ENCODE results near the gene ZNF444. TPM values are rescaled to one million over a fixed set of nuclear protein-coding genes. Genes with fewer than 3 reads are reported as not detected.
"Not testable (repeated sequence)": the region's sequence is repeated elsewhere in the genome, so short reads cannot be mapped to it uniquely, and the experiment has no call there.

ZNF444 gene
- polyA plus RNA-seq, 12 donors: 11.5 to 27.0 (median 14.4) TPM; not detected in 1

- not testable (repeated sequence) for DNase-seq
Measured at GRCh38 chr19:56105831-56106396, 35.2 kb upstream of the ZNF444 start.

GRCh38 chr19:56106397-56106849 is 34.7 kb upstream of the ZNF444 start:
- DNase-seq: no peak

- no peak for DNase-seq
Measured at GRCh38 chr19:56106993-56107392, 34.1 kb upstream of the ZNF444 start.

- no peak for DNase-seq
Measured at GRCh38 chr19:56107626-56108351, 33.3 kb upstream of the ZNF444 start.

- DNase-seq: peak; percentile 44
Measured at GRCh38 chr19:56108447-56109195, 32.5 kb upstream of the ZNF444 start.

- DNase-seq: no peak
Measured at GRCh38 chr19:56109226-56109625, 31.9 kb upstream of the ZNF444 start.

- DNase-seq: no peak
Measured at GRCh38 chr19:56110515-56111448, 30.3 kb upstream of the ZNF444 start.

- no peak for DNase-seq
Measured at GRCh38 chr19:56111601-56112312, 29.3 kb upstream of the ZNF444 start.

GRCh38 chr19:56112313-56112709 is 28.8 kb upstream of the ZNF444 start:
- no peak for DNase-seq

- no peak for DNase-seq
Measured at GRCh38 chr19:56113074-56113632, 27.9 kb upstream of the ZNF444 start.

- no peak for DNase-seq
Measured at GRCh38 chr19:56114051-56114777, 26.9 kb upstream of the ZNF444 start.

GRCh38 chr19:56114778-56115110 is 26.3 kb upstream of the ZNF444 start:
- no peak for DNase-seq

- DNase-seq: no peak
Measured at GRCh38 chr19:56115490-56115889, 25.6 kb upstream of the ZNF444 start.

GRCh38 chr19:56116606-56117005 is 24.5 kb upstream of the ZNF444 start:
- no peak for DNase-seq

- DNase-seq: no peak
Measured at GRCh38 chr19:56117376-56117884, 23.7 kb upstream of the ZNF444 start.

GRCh38 chr19:56117889-56118288 is 23.2 kb upstream of the ZNF444 start:
- DNase-seq: no peak

- no peak for DNase-seq
Measured at GRCh38 chr19:56118666-56119581, 22.2 kb upstream of the ZNF444 start.

- no peak for DNase-seq
Measured at GRCh38 chr19:56119582-56119978, 21.5 kb upstream of the ZNF444 start.

GRCh38 chr19:56120002-56120370 is 21.1 kb upstream of the ZNF444 start:
- DNase-seq: no peak

Data from muscle of arm (tissue), 12 donors.